A204.1 (cell line): Measurements from ENCODE around the gene TRDN.
"Not testable (repeated sequence)": the region's sequence is repeated elsewhere in the genome, so short reads cannot be mapped to it uniquely, and the experiment has no call there.

Experiments
- FAIRE-seq: peaks from 2 replicates; lab custom pipeline; 2012; peaks lifted over from hg19 to GRCh38; lab: Jason Lieb, UNC

The TRDN gene

GRCh38 chr6:123629258-123629941 lies 7.3 kb downstream of the TRDN start:
- FAIRE-seq: no peak

GRCh38 chr6:123625696-123626095 lies 11.1 kb downstream of the TRDN start:
- no peak for FAIRE-seq

- no peak for FAIRE-seq
These were observed 14.0 kb downstream of the TRDN start for GRCh38 chr6:123622780-123623179.

GRCh38 chr6:123619156-123619555 lies 17.6 kb downstream of the TRDN start:
- FAIRE-seq: no peak

GRCh38 chr6:123616942-123617341 lies 19.8 kb downstream of the TRDN start:
- no peak for FAIRE-seq

GRCh38 chr6:123616016-123616415 lies 20.7 kb downstream of the TRDN start:
- FAIRE-seq: no peak

GRCh38 chr6:123610779-123611178 lies 26.0 kb downstream of the TRDN start:
- no peak for FAIRE-seq

- no peak for FAIRE-seq
These were observed 32.7 kb downstream of the TRDN start for GRCh38 chr6:123604067-123604466.

- no peak for FAIRE-seq
These were observed 38.7 kb downstream of the TRDN start for GRCh38 chr6:123598011-123598410.

GRCh38 chr6:123594776-123595175 lies 42.0 kb downstream of the TRDN start:
- FAIRE-seq: no peak

GRCh38 chr6:123592426-123592825 lies 44.3 kb downstream of the TRDN start:
- no peak for FAIRE-seq

GRCh38 chr6:123589973-123590372 lies 46.8 kb downstream of the TRDN start:
- no peak for FAIRE-seq

- FAIRE-seq: no peak
These were observed 47.4 kb downstream of the TRDN start for GRCh38 chr6:123589317-123589716.

- FAIRE-seq: no peak
These were observed 48.2 kb downstream of the TRDN start for GRCh38 chr6:123588546-123588895.

GRCh38 chr6:123587838-123588545 lies 48.8 kb downstream of the TRDN start:
- no peak for FAIRE-seq

GRCh38 chr6:123587407-123587806 lies 49.3 kb downstream of the TRDN start:
- not testable (repeated sequence) for FAIRE-seq

- no peak for FAIRE-seq
These were observed 56.4 kb downstream of the TRDN start for GRCh38 chr6:123580331-123580730.

- FAIRE-seq: no peak
These were observed 61.6 kb downstream of the TRDN start for GRCh38 chr6:123575188-123575587.

GRCh38 chr6:123570813-123571684 lies 65.7 kb downstream of the TRDN start:
- FAIRE-seq: no peak

- FAIRE-seq: no peak
These were observed 67.2 kb downstream of the TRDN start for GRCh38 chr6:123569575-123569974.

- no peak for FAIRE-seq
These were observed 71.2 kb downstream of the TRDN start for GRCh38 chr6:123565529-123565928.

GRCh38 chr6:123564361-123564760 lies 72.4 kb downstream of the TRDN start:
- FAIRE-seq: no peak

- no peak for FAIRE-seq
These were observed 74.1 kb downstream of the TRDN start for GRCh38 chr6:123562677-123563076.
